ENCODE measurements around the gene CDS1. TPM values are rescaled to one million over a fixed set of nuclear protein-coding genes. Genes with fewer than 3 reads are reported as not detected.

CDS1 gene
- total and polyA plus RNA-seq, 2 donors from 2014 or later: 13.5 to 18.8 TPM

GRCh38 chr4:84684361-84684760, 101.4 kb downstream of the CDS1 start:
- no peak for TF ChIP-seq CTCF (IDR thresholded peaks at IDR 0.05; ENCODE audit: borderline replicate concordance, extremely low read depth, insufficient read depth)
- H3K27ac ChIP-seq (ENCODE audit: low read depth in 2 of 2, low read length in 2 of 2): no peak overlapping the region
- FAIRE-seq (no peak), DNase-seq (no peak)
- peaks cover 7 to 50% (median 20%) of the 10 kb centered on the region in 3 donors for H3K36me3 ChIP-seq (ENCODE audit: control insufficient read depth in 2 of 3, insufficient read depth in 3 of 3, low read length in 3 of 3)
- H3K9ac ChIP-seq (ENCODE audit: low read length in 3 of 3): no peak overlapping the region
- H3K9me3 ChIP-seq (ENCODE audit: control insufficient read depth in 2 of 3, insufficient read depth in 1 of 3, low read length in 3 of 3): no peaks in the 10 kb centered on the region
- intact Hi-C loops (cut with DNase I): no loop called here
- H3K4me1 ChIP-seq (ENCODE audit: control insufficient read depth in 2 of 3, insufficient read depth in 2 of 3, low read depth in 1 of 3, low read length in 3 of 3): peaks cover 0 to 33% (median 0%) of the 10 kb centered on the region in 3 donors
- no peak overlapping the region for H3K4me3 ChIP-seq (ENCODE audit: low read length in 3 of 3)
- H3K27me3 ChIP-seq (ENCODE audit: control insufficient read depth, insufficient read depth, low read length): no peaks in the 10 kb centered on the region

DNA sequence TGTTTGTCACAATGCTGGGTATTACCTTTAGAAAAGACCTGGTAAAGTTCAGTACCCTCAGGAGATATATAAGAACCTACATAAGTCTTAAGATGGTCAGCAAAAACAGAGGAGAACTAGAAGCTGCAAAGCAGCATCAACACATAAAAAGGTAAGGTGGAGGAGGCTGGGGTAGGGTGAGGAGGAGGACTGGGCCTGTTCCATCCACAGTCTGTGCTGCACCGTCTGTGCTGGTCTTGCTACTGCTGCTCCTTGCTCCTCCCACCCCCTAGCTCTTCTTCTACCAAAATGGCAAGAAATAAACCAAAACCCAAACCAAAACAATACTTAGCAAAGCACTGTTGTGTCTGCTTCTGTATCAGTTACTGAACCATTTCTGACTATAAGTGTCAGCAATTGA, 102.2 kb downstream of the CDS1 start:
- H3K27ac ChIP-seq (ENCODE audit: low read depth in 2 of 2, low read length in 2 of 2): no peak overlapping the region
- H3K36me3 ChIP-seq (ENCODE audit: control insufficient read depth in 2 of 3, insufficient read depth in 3 of 3, low read length in 3 of 3): peaks cover 7 to 49% (median 20%) of the 10 kb centered on the region in 3 donors
- no peak overlapping the region for H3K9ac ChIP-seq (ENCODE audit: low read length in 3 of 3)
- intact Hi-C loops (cut with DNase I): no loop called here
- H3K4me3 ChIP-seq (ENCODE audit: low read length in 3 of 3): no peak overlapping the region
- H3K9me3 ChIP-seq (ENCODE audit: control insufficient read depth in 2 of 3, insufficient read depth in 1 of 3, low read length in 3 of 3): no peaks in the 10 kb centered on the region
- no peak for TF ChIP-seq CTCF (IDR thresholded peaks at IDR 0.05; ENCODE audit: borderline replicate concordance, extremely low read depth, insufficient read depth)
- no peaks in the 10 kb centered on the region for H3K27me3 ChIP-seq (ENCODE audit: control insufficient read depth, insufficient read depth, low read length)
- peaks cover 0 to 33% (median 0%) of the 10 kb centered on the region in 3 donors for H3K4me1 ChIP-seq (ENCODE audit: control insufficient read depth in 2 of 3, insufficient read depth in 2 of 3, low read depth in 1 of 3, low read length in 3 of 3)
- DNase-seq: no peak
- FAIRE-seq: no peak

GRCh38 chr4:84688605-84689004, 105.7 kb downstream of the CDS1 start:
- Histone ChIP-seq H3K36me3 (ENCODE audit: control insufficient read depth in 2 of 3, insufficient read depth in 3 of 3, low read length in 3 of 3) (peaks cover 7 to 57% (median 32%) of the 10 kb centered on the region in 3 donors), H3K4me3 (ENCODE audit: low read length in 3 of 3) (no peak overlapping the region), H3K27me3 (ENCODE audit: control insufficient read depth, insufficient read depth, low read length) (no peaks in the 10 kb centered on the region), H3K27ac (ENCODE audit: low read depth in 2 of 2, low read length in 2 of 2) (no peak overlapping the region), H3K9ac (ENCODE audit: low read length in 3 of 3) (no peak overlapping the region), H3K9me3 (ENCODE audit: control insufficient read depth in 2 of 3, insufficient read depth in 1 of 3, low read length in 3 of 3) (no peaks in the 10 kb centered on the region), H3K4me1 (ENCODE audit: control insufficient read depth in 2 of 3, insufficient read depth in 2 of 3, low read depth in 1 of 3, low read length in 3 of 3) (peaks cover 0 to 11% (median 0%) of the 10 kb centered on the region in 3 donors)
- DNase-seq (no peak), FAIRE-seq (no peak)
- TF ChIP-seq CTCF (IDR thresholded peaks at IDR 0.05; ENCODE audit: borderline replicate concordance, extremely low read depth, insufficient read depth): no peak
- intact Hi-C loops (cut with DNase I): no loop called here

- H3K9ac ChIP-seq (ENCODE audit: low read length in 3 of 3): no peak overlapping the region
- TF ChIP-seq CTCF (IDR thresholded peaks at IDR 0.05; ENCODE audit: borderline replicate concordance, extremely low read depth, insufficient read depth): no peak
- H3K27me3 ChIP-seq (ENCODE audit: control insufficient read depth, insufficient read depth, low read length): no peaks in the 10 kb centered on the region
- FAIRE-seq: no peak
- intact Hi-C loops (cut with DNase I): no loop called here
- H3K4me1 ChIP-seq (ENCODE audit: control insufficient read depth in 2 of 3, insufficient read depth in 2 of 3, low read depth in 1 of 3, low read length in 3 of 3): peaks cover 0 to 5% (median 0%) of the 10 kb centered on the region in 3 donors
- no peak overlapping the region for H3K27ac ChIP-seq (ENCODE audit: low read depth in 2 of 2, low read length in 2 of 2)
- H3K4me3 ChIP-seq (ENCODE audit: low read length in 3 of 3): no peak overlapping the region
- no peaks in the 10 kb centered on the region for H3K9me3 ChIP-seq (ENCODE audit: control insufficient read depth in 2 of 3, insufficient read depth in 1 of 3, low read length in 3 of 3)
- DNase-seq: no peak
- peaks cover 9 to 56% (median 29%) of the 10 kb centered on the region in 3 donors for H3K36me3 ChIP-seq (ENCODE audit: control insufficient read depth in 2 of 3, insufficient read depth in 3 of 3, low read length in 3 of 3)
Measured at GRCh38 chr4:84689197-84689596, 106.3 kb downstream of the CDS1 start.
